ENCODE results near the gene SF3B3. TPM values are rescaled to one million over a fixed set of nuclear protein-coding genes. Genes with fewer than 3 reads are reported as not detected.

SF3B3 gene
- total and polyA plus RNA-seq, 2 of the 13 experiments (the other 11 are each of a cell fraction or from before 2014, with no cell fraction given): 157 to 500 TPM

DNA sequence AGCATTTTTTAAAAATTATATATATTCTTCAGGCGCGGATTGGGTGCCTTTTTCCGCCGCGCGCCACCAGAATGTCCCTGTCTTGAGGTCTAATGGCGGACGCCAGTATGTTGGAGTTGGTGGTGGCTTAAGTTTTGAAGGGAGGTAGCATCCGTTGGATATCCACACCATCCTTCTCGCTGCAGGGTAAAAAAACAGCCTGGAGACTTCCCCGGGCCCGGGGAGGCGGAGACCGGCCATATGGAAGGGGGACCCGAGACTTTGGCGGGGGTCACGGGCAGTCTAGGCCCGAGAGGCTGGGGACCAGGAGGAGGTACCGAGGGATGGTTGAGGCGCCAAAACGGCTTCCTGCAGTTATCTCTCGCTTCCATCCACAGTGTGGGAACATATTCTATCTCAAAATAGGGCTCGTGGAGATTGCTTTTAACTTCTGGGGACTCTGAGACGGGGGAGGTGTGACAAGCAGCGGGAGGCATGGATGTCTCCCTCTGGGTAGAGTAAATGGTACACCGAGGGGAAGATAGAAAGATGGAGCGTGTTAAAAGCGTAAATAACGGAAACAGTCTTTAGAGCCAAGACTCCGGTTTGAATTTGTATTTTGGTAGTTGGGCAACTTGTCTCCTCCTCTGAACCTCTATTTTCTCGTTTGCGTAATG, at the start of gene SF3B3 (continued):
- TF ChIP-seq, protein P1, sequence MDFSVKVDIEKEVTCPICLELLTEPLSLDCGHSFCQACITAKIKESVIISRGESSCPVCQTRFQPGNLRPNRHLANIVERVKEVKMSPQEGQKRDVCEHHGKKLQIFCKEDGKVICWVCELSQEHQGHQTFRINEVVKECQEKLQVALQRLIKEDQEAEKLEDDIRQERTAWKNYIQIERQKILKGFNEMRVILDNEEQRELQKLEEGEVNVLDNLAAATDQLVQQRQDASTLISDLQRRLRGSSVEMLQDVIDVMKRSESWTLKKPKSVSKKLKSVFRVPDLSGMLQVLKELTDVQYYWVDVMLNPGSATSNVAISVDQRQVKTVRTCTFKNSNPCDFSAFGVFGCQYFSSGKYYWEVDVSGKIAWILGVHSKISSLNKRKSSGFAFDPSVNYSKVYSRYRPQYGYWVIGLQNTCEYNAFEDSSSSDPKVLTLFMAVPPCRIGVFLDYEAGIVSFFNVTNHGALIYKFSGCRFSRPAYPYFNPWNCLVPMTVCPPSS (IDR thresholded peaks at IDR 0.05): no peak
- TF ChIP-seq TOE1 (CRISPR knock-in tag; IDR thresholded peaks at IDR 0.05) (no peak), NR2F1 (CRISPR knock-in tag; IDR thresholded peaks at IDR 0.05) (peak in 1 of 2 experiments; percentile 37; a peak in 2 of 4 replicates), NAIF1 (CRISPR knock-in tag; IDR thresholded peaks at IDR 0.05; ENCODE audit: borderline replicate concordance) (no peak), TARDBP (CRISPR knock-in tag; IDR thresholded peaks at IDR 0.05) (no peak), MXI1 (IDR thresholded peaks at IDR 0.05; ENCODE audit: borderline replicate concordance, low read depth, low read length) (peak; percentile 67; the same call in 2 of the 3 replicates), ZBTB42 (CRISPR knock-in tag; IDR thresholded peaks at IDR 0.05) (0 out of 2 replicates have a peak, but pooled peaks have one; percentile 62), SRSF1 (optimal IDR thresholded peaks at IDR 0.05; ENCODE audit: low read depth, low read length) (peak; percentile 89)
- TF ChIP-seq, protein P2, sequence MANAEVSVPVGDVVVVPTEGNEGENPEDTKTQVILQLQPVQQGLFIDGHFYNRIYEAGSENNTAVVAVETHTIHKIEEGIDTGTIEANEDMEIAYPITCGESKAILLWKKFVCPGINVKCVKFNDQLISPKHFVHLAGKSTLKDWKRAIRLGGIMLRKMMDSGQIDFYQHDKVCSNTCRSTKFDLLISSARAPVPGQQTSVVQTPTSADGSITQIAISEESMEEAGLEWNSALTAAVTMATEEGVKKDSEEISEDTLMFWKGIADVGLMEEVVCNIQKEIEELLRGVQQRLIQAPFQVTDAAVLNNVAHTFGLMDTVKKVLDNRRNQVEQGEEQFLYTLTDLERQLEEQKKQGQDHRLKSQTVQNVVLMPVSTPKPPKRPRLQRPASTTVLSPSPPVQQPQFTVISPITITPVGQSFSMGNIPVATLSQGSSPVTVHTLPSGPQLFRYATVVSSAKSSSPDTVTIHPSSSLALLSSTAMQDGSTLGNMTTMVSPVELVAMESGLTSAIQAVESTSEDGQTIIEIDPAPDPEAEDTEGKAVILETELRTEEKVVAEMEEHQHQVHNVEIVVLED (CRISPR knock-in tag; IDR thresholded peaks at IDR 0.05; ENCODE audit: borderline replicate concordance): no peak
- TF ChIP-seq, protein P3, sequence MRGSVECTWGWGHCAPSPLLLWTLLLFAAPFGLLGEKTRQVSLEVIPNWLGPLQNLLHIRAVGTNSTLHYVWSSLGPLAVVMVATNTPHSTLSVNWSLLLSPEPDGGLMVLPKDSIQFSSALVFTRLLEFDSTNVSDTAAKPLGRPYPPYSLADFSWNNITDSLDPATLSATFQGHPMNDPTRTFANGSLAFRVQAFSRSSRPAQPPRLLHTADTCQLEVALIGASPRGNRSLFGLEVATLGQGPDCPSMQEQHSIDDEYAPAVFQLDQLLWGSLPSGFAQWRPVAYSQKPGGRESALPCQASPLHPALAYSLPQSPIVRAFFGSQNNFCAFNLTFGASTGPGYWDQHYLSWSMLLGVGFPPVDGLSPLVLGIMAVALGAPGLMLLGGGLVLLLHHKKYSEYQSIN (CRISPR knock-in tag; IDR thresholded peaks at IDR 0.05; ENCODE audit: borderline replicate concordance): no peak
- TF ChIP-seq, protein P4, sequence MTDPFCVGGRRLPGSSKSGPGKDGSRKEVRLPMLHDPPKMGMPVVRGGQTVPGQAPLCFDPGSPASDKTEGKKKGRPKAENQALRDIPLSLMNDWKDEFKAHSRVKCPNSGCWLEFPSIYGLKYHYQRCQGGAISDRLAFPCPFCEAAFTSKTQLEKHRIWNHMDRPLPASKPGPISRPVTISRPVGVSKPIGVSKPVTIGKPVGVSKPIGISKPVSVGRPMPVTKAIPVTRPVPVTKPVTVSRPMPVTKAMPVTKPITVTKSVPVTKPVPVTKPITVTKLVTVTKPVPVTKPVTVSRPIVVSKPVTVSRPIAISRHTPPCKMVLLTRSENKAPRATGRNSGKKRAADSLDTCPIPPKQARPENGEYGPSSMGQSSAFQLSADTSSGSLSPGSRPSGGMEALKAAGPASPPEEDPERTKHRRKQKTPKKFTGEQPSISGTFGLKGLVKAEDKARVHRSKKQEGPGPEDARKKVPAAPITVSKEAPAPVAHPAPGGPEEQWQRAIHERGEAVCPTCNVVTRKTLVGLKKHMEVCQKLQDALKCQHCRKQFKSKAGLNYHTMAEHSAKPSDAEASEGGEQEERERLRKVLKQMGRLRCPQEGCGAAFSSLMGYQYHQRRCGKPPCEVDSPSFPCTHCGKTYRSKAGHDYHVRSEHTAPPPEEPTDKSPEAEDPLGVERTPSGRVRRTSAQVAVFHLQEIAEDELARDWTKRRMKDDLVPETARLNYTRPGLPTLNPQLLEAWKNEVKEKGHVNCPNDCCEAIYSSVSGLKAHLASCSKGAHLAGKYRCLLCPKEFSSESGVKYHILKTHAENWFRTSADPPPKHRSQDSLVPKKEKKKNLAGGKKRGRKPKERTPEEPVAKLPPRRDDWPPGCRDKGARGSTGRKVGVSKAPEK (CRISPR knock-in tag; IDR thresholded peaks at IDR 0.05; ENCODE audit: borderline replicate concordance): 0 out of 2 replicates have a peak, but pooled peaks have one; percentile 3
- TF ChIP-seq, protein P5, sequence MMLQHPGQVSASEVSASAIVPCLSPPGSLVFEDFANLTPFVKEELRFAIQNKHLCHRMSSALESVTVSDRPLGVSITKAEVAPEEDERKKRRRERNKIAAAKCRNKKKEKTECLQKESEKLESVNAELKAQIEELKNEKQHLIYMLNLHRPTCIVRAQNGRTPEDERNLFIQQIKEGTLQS (CRISPR knock-in tag; IDR thresholded peaks at IDR 0.05): peak; percentile 55
- TF ChIP-seq, protein P6, sequence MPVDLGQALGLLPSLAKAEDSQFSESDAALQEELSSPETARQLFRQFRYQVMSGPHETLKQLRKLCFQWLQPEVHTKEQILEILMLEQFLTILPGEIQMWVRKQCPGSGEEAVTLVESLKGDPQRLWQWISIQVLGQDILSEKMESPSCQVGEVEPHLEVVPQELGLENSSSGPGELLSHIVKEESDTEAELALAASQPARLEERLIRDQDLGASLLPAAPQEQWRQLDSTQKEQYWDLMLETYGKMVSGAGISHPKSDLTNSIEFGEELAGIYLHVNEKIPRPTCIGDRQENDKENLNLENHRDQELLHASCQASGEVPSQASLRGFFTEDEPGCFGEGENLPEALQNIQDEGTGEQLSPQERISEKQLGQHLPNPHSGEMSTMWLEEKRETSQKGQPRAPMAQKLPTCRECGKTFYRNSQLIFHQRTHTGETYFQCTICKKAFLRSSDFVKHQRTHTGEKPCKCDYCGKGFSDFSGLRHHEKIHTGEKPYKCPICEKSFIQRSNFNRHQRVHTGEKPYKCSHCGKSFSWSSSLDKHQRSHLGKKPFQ (CRISPR knock-in tag; IDR thresholded peaks at IDR 0.05; ENCODE audit: insufficient replicate concordance): peak; percentile 44
- TF ChIP-seq, protein P7, sequence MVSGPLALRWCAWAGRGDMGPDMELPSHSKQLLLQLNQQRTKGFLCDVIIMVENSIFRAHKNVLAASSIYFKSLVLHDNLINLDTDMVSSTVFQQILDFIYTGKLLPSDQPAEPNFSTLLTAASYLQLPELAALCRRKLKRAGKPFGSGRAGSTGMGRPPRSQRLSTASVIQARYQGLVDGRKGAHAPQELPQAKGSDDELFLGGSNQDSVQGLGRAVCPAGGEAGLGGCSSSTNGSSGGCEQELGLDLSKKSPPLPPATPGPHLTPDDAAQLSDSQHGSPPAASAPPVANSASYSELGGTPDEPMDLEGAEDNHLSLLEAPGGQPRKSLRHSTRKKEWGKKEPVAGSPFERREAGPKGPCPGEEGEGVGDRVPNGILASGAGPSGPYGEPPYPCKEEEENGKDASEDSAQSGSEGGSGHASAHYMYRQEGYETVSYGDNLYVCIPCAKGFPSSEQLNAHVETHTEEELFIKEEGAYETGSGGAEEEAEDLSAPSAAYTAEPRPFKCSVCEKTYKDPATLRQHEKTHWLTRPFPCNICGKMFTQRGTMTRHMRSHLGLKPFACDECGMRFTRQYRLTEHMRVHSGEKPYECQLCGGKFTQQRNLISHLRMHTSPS (CRISPR knock-in tag; IDR thresholded peaks at IDR 0.05; ENCODE audit: low read depth): no peak
- TF ChIP-seq, protein P8, sequence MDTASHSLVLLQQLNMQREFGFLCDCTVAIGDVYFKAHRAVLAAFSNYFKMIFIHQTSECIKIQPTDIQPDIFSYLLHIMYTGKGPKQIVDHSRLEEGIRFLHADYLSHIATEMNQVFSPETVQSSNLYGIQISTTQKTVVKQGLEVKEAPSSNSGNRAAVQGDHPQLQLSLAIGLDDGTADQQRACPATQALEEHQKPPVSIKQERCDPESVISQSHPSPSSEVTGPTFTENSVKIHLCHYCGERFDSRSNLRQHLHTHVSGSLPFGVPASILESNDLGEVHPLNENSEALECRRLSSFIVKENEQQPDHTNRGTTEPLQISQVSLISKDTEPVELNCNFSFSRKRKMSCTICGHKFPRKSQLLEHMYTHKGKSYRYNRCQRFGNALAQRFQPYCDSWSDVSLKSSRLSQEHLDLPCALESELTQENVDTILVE (CRISPR knock-in tag; IDR thresholded peaks at IDR 0.05): peak; percentile 38; the same call in 1 of the 2 replicates
